Measurements from ENCODE around the gene HOXA6. TPM values are rescaled to one million over a fixed set of nuclear protein-coding genes. Genes with fewer than 3 reads are reported as not detected.

Gene HOXA6
- total RNA-seq, result not detected in 2 replicates

DNA sequence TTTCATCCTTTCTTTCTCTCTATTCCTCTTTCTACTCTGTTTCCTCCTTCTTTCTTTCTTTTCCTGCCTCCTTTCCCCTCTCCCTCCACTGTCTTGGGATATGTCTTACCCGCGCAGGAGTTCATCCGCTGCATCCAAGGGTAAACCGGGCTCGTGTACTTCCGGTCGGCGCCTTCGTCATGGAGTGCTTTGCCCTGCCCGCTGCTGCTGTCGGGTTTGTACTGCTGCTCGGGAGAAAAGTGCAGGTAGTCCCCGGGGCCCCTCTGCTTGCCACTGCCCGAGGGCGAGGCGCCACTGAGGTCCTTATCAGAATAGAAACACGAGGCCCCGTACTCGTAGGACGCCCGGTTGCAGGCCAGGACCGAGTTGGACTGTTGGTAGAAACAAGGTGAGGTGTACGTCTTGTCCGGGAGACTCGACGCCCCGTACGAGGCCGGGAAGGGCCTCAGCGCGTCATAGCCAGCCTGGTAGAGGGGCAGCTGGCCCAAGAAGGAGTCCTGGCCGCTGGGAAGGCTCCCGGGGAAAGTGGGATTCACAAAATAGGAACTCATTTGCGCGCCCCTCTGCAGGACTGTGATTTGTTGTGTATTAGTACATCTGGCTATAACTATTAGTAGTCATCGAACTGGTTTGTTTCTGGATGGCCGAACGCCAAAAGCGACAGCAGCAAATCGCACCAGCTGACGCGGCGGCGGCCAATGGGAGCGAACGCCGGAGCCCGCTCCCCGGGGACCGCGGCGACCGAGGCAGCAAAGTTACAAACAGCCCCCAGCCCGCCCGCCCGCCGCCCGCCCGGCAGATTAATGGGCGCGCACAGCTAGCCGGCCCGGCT is at the start of gene HOXA6:
TSS of gene HOXA6 (minus strand) at position 576 of the 832 bp plus-strand sequence. CDS start at position 551, 25 bp downstream.

DNA sequence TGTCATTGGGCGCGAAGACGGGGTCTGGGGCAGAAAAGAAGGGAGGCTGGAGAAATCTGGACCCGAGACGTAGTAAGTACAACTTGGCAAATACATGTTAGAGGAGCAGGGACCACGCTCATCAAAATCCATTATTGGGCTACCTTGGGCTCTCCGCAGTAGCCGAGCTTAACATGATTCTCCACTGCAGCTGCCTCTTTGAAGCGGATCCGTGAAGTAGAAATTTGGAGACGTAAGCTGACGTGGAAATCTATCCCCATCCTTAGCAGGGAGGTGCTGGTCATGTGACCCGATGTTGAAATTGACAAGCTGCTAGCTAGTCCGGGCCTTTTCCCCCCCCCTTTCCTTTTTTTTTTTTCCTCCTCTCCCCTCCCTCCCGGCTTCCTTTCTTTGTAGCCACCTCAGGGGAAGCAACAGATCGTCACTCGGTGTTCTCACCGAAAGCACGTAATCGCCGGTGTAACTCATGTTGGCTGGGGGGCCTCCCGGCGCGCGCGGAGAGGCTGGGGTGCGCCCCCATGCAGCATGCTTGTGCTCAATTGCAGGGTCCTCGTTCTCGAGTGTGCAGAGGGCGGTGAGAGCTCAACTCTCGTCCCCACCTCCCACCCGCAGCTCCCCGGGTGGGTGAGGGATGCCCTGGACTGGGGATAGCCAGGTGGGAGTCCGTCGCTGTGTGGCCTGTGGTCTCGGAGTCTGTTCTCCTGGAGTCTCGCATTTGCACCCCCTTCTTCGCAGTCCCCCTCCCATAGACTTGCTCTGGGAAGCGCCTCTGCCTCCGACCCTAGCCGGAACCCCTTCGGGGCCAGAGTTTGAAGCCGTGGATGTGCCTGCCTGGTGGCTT is 37.7 kb upstream of the HOXA6 start, which contains the start of gene HOXA11:
TSS of gene HOXA11 (minus strand) at position 220 of the 841 bp plus-strand sequence. CDS start at position 132, 88 bp downstream.

GRCh38 chr7:27173956-27174873 is 26.6 kb upstream of the HOXA6 start, which contains the start of gene HOXA10:
Gene HOXA10, minus strand, starts transcription at chr7:27174320. Its CDS starts 14 bp downstream, at chr7:27174306.

DNA sequence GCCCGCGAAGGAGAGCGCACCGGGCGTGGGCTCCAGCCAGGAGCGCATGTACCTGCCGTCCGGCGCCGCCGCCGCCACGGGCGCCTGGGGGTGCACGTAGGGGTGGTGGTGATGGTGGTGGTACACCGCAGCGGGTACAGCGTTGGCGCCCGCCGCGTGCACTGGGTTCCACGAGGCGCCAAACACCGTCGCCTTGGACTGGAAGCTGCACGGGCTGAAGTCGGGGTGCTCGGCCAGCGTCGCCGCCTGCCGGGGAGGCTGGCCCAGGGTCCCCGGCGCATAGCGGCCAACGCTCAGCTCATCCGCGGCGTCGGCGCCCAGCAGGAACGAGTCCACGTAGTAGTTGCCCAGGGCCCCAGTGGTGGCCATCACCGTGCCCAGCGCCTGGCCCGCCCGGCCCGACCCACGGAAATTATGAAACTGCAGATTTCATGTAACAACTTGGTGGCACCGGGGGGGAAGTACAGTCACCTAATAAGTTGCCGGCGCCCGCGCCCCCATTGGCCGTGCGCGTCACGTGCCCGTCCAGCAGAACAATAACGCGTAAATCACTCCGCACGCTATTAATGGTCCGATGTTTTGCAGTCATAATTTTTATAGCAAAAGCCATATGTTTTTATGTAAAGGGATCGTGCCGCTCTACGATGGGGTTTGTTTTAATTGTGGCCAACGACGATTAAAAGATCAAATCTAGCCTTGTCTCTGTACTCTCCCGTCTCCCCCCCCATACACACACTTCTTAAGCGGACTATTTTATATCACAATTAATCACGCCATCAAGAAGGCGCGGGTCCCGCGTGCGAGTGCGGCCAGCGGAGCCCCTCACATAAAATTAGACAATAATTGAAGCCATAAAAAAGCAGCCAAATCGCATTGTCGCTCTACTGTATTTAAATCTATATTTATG is 17.8 kb upstream of the HOXA6 start, which contains the start of gene HOXA9:
TSS of gene HOXA9 (minus strand) at position 449 of the 907 bp plus-strand sequence. CDS start at position 369, 80 bp downstream.

GRCh38 chr7:27156508-27156898 is 8.9 kb upstream of the HOXA6 start, which contains the start of gene HOXA7:
Gene HOXA7, minus strand, starts transcription at chr7:27156675. Its CDS starts 130 bp downstream, at chr7:27156545.

GRCh38 chr7:27151931-27152815 is 4.6 kb upstream of the HOXA6 start, which contains the start of gene HOXA3:
Gene HOXA3, minus strand, starts transcription at chr7:27152583. Its CDS starts 41,943 bp downstream, at chr7:27110640.

GRCh38 chr7:27143023-27143949 is 4.3 kb downstream of the HOXA6 start, which contains the start of gene HOXA5:
Gene HOXA5, minus strand, starts transcription at chr7:27143681. Its CDS starts 74 bp downstream, at chr7:27143607.

GRCh38 chr7:27130540-27131389 is 16.8 kb downstream of the HOXA6 start, which contains the start of gene HOXA4:
Gene HOXA4, minus strand, starts transcription at chr7:27130757. Its CDS starts 24 bp downstream, at chr7:27130733.

DNA sequence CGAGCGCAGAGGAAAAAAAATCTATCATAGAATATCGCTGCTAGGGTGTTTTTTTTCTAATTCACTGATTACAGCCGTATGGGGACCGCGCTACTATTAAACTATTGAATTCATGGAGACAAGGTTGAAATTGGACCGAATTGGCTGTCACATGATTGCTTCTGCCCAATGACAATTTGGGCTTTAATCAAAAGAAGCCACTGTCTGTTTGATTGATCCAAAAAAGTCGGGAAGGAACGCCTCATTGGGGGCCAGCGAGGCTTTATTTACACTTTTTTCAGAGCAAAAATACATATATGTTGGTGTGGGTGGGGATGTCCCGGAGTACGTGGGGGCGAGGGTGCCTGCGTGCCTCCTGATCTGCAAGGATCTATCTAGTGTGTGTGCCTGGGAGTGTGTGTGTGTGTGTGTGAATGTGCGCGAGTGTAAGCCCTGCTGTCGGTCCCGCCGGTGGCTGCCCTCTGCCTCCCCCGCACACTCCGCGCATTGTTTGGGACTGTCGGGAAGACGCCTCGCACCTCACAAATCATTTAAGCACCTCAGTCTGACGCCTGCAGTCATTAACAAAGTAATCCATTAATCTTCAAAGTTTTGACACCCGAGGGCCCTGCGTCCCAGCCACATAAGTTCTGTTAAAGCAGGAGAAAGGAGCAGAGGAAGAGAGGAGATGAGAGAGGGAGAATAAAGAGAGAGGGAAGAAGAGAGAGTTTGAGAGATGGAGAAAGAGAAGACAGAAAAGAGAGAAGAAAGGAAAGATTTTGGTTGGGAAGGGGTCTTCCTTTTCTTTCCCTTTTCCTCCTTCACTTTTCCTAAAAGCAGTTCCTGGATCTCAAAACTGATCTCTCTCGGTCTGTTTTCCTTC is 44.8 kb downstream of the HOXA6 start, which contains the start of gene HOXA2:
TSS of gene HOXA2 (minus strand) at position 103 of the 862 bp plus-strand sequence. CDS start 183 bp downstream, outside the sequence.

GRCh38 chr7:27095897-27096767 is 51.4 kb downstream of the HOXA6 start, which contains the start of gene HOXA1:
Gene HOXA1, minus strand, starts transcription at chr7:27096000. Its CDS starts 88 bp downstream, at chr7:27095912.

Other genes starting within 250 kb of the HOXA6 start
- gene HOXA1, start 51.8 kb downstream of the HOXA6 start, total RNA-seq, result 0.44 and 1.2 TPM in 2 replicates
- gene HOXA2, start 45.1 kb downstream of the HOXA6 start, total RNA-seq, result 1.3 and 2.6 TPM in 2 replicates
- 0.58 and 0.66 TPM in 2 replicates for gene HOXA4, start 17.0 kb downstream of the HOXA6 start, total RNA-seq
- gene HOXA5, start 4.1 kb downstream of the HOXA6 start, total RNA-seq, result 10.8 and 16.7 TPM in 2 replicates
- 2.6 and 3.0 TPM in 2 replicates for gene HOXA3, start 4.8 kb upstream of the HOXA6 start, total RNA-seq
- not detected in 2 replicates for gene HOXA7, start 8.9 kb upstream of the HOXA6 start, total RNA-seq
- gene HOXA9, start 17.8 kb upstream of the HOXA6 start, total RNA-seq, result 0.15 TPM in 1 of 2 replicates, not detected in the other
- 0.15 TPM in 1 of 2 replicates, not detected in the other for gene HOXA10, start 26.5 kb upstream of the HOXA6 start, total RNA-seq
- under 0.01 TPM in 1 of 2 replicates, not detected in the other for gene HOXA11, start 37.5 kb upstream of the HOXA6 start, total RNA-seq
- under 0.01 TPM in 2 replicates for gene HOXA13, start 52.3 kb upstream of the HOXA6 start, total RNA-seq
- gene EVX1, start 95.0 kb upstream of the HOXA6 start, total RNA-seq, result not detected in 2 replicates